Activated naive CD4-positive, alpha-beta T cell (primary cell): ENCODE data around the gene EYA2.
"Not testable (repeated sequence)": the region's sequence is repeated elsewhere in the genome, so short reads cannot be mapped to it uniquely, and the experiment has no call there.

Source experiments
- DNase-seq, 4 experiments: peaks; one replicate each; lab custom pipeline; 2025; lab: John Stamatoyannopoulos, UW

Gene EYA2

GRCh38 chr20:46894579-46894958 is at the start of gene EYA2:
Gene EYA2 (plus strand): TSS chr20:46894843. CDS start chr20:46990011, 95,168 bp downstream.
- no peak for DNase-seq

- DNase-seq: no peak
These were observed 49.7 kb upstream of the EYA2 start for GRCh38 chr20:46844965-46845364.

- DNase-seq: no peak
These were observed 45.4 kb upstream of the EYA2 start for GRCh38 chr20:46849269-46849668.

GRCh38 chr20:46849751-46850150 is 44.9 kb upstream of the EYA2 start:
- no peak for DNase-seq

GRCh38 chr20:46850416-46850815 is 44.2 kb upstream of the EYA2 start:
- no peak for DNase-seq

GRCh38 chr20:46850896-46851295 is 43.7 kb upstream of the EYA2 start:
- DNase-seq: no peak

GRCh38 chr20:46851746-46852145 is 42.9 kb upstream of the EYA2 start:
- DNase-seq: no peak

- DNase-seq: no peak
These were observed 42.3 kb upstream of the EYA2 start for GRCh38 chr20:46852313-46852712.

GRCh38 chr20:46853926-46854325 is 40.7 kb upstream of the EYA2 start:
- DNase-seq: no peak

- no peak for DNase-seq
These were observed 37.4 kb upstream of the EYA2 start for GRCh38 chr20:46857061-46857831.

- no peak for DNase-seq
These were observed 28.8 kb upstream of the EYA2 start for GRCh38 chr20:46865824-46866223.

GRCh38 chr20:46870041-46870440 is 24.6 kb upstream of the EYA2 start:
- no peak for DNase-seq

- no peak for DNase-seq
These were observed 22.1 kb upstream of the EYA2 start for GRCh38 chr20:46872328-46873211.

- DNase-seq: no peak
These were observed 19.6 kb upstream of the EYA2 start for GRCh38 chr20:46875059-46875458.

GRCh38 chr20:46879386-46879785 is 15.3 kb upstream of the EYA2 start:
- no peak for DNase-seq

- not testable (repeated sequence) for DNase-seq
These were observed 14.7 kb upstream of the EYA2 start for GRCh38 chr20:46879963-46880362.

GRCh38 chr20:46883892-46884291 is 10.8 kb upstream of the EYA2 start:
- DNase-seq: no peak

GRCh38 chr20:46890682-46891081 is 4.0 kb upstream of the EYA2 start:
- DNase-seq: no peak

GRCh38 chr20:46893051-46893450 is 1.6 kb upstream of the EYA2 start:
- DNase-seq: no peak

- no peak for DNase-seq
These were observed 615 bp upstream of the EYA2 start for GRCh38 chr20:46893877-46894578.

GRCh38 chr20:46894971-46895905 is 595 bp downstream of the EYA2 start:
- DNase-seq: no peak

- no peak for DNase-seq
These were observed 1.2 kb downstream of the EYA2 start for GRCh38 chr20:46895906-46896242.
